Measurements from ENCODE around the gene GSK3B. TPM values are rescaled to one million over a fixed set of nuclear protein-coding genes. Genes with fewer than 3 reads are reported as not detected.

The GSK3B gene
- total and polyA plus RNA-seq, 2 experiments from 2014 or later: 18.1 to 48.8 TPM

GRCh38 chr3:120140098-120140742 is 46.0 kb upstream of the GSK3B start:
- H3K4me1 ChIP-seq (ENCODE audit: insufficient read depth): no peaks in the 10 kb centered on the region
- H3K79me2 ChIP-seq: no peaks in the 10 kb centered on the region
- TF ChIP-seq EZH2phosphoT487 (IDR thresholded peaks at IDR 0.05; ENCODE audit: low read depth, severe bottlenecking, unreplicated experiment) (no peak), CTCF (IDR thresholded peaks at IDR 0.05; ENCODE audit: poor library complexity) (no peak), EZH2 (IDR thresholded peaks at IDR 0.05; ENCODE audit: borderline replicate concordance) (no peak)
- no peak overlapping the region for H2AFZ ChIP-seq
- no peaks in the 10 kb centered on the region for H3K9me2 ChIP-seq (replicated peaks; ENCODE audit: insufficient read depth)
- DNase-seq (ENCODE audit: low spot score): no peak
- H4K20me1 ChIP-seq (ENCODE audit: insufficient read depth, poor library complexity, severe bottlenecking): no peaks in the 10 kb centered on the region
- H3K27ac ChIP-seq: no peak overlapping the region
- H3K27me3 ChIP-seq: no peaks in the 10 kb centered on the region
- no peaks in the 10 kb centered on the region for H3K9me3 ChIP-seq (ENCODE audit: low read depth)
- no peak overlapping the region for H3K4me3 ChIP-seq
- H3K4me2 ChIP-seq: no peak overlapping the region
- WGBS (ENCODE audit: low lambda C conversion rate, missing lambda C conversion rate): 99% methylated on average over 34 of the region's 52 CpGs
- no peaks in the 10 kb centered on the region for H3K36me3 ChIP-seq (replicated peaks; ENCODE audit: insufficient read depth, low read depth)

- H3K9me2 ChIP-seq (replicated peaks; ENCODE audit: insufficient read depth): no peaks in the 10 kb centered on the region
- TF ChIP-seq EZH2 (IDR thresholded peaks at IDR 0.05; ENCODE audit: borderline replicate concordance) (no peak), CTCF (IDR thresholded peaks at IDR 0.05; ENCODE audit: poor library complexity) (no peak), EZH2phosphoT487 (IDR thresholded peaks at IDR 0.05; ENCODE audit: low read depth, severe bottlenecking, unreplicated experiment) (no peak)
- H3K27ac ChIP-seq: no peak overlapping the region
- WGBS (ENCODE audit: low lambda C conversion rate, missing lambda C conversion rate): 95% methylated on average over 4 of the region's 4 CpGs
- no peak overlapping the region for H3K4me3 ChIP-seq
- no peaks in the 10 kb centered on the region for H3K36me3 ChIP-seq (replicated peaks; ENCODE audit: insufficient read depth, low read depth)
- H3K27me3 ChIP-seq: no peaks in the 10 kb centered on the region
- H3K79me2 ChIP-seq: no peaks in the 10 kb centered on the region
- DNase-seq (ENCODE audit: low spot score): no peak
- H2AFZ ChIP-seq: no peak overlapping the region
- no peaks in the 10 kb centered on the region for H3K4me1 ChIP-seq (ENCODE audit: insufficient read depth)
- H3K9me3 ChIP-seq (ENCODE audit: low read depth): no peaks in the 10 kb centered on the region
- no peak overlapping the region for H3K4me2 ChIP-seq
- no peaks in the 10 kb centered on the region for H4K20me1 ChIP-seq (ENCODE audit: insufficient read depth, poor library complexity, severe bottlenecking)
Observed at GRCh38 chr3:120139140-120139539, 44.9 kb upstream of the GSK3B start.

GRCh38 chr3:120137548-120137947 is 43.3 kb upstream of the GSK3B start:
- H3K4me2 ChIP-seq: no peak overlapping the region
- H4K20me1 ChIP-seq (ENCODE audit: insufficient read depth, poor library complexity, severe bottlenecking): no peaks in the 10 kb centered on the region
- TF ChIP-seq EZH2 (IDR thresholded peaks at IDR 0.05; ENCODE audit: borderline replicate concordance) (no peak), CTCF (IDR thresholded peaks at IDR 0.05; ENCODE audit: poor library complexity) (no peak), EZH2phosphoT487 (IDR thresholded peaks at IDR 0.05; ENCODE audit: low read depth, severe bottlenecking, unreplicated experiment) (no peak)
- H3K79me2 ChIP-seq: no peaks in the 10 kb centered on the region
- no peak overlapping the region for H2AFZ ChIP-seq
- H3K27me3 ChIP-seq: no peaks in the 10 kb centered on the region
- H3K27ac ChIP-seq: no peak overlapping the region
- H3K9me2 ChIP-seq (replicated peaks; ENCODE audit: insufficient read depth): no peaks in the 10 kb centered on the region
- no peak for DNase-seq (ENCODE audit: low spot score)
- no peaks in the 10 kb centered on the region for H3K9me3 ChIP-seq (ENCODE audit: low read depth)
- no peaks in the 10 kb centered on the region for H3K4me1 ChIP-seq (ENCODE audit: insufficient read depth)
- H3K36me3 ChIP-seq (replicated peaks; ENCODE audit: insufficient read depth, low read depth): no peaks in the 10 kb centered on the region
- H3K4me3 ChIP-seq: no peak overlapping the region
- WGBS (ENCODE audit: low lambda C conversion rate, missing lambda C conversion rate): 95% methylated on average over 2 of the region's 2 CpGs

Data from hepatocyte (in vitro differentiated cells).